ENCODE results near the gene DGKB. TPM values are rescaled to one million over a fixed set of nuclear protein-coding genes. Genes with fewer than 3 reads are reported as not detected.

DGKB gene
- total RNA-seq, 2 experiments from 2014 or later: not detected

- no peak overlapping the region for H3K4me3 Mint-ChIP-seq
- no peak for DNase-seq
- peaks cover 3% of the 10 kb centered on the region for H3K9me3 Mint-ChIP-seq
- H3K36me3 Mint-ChIP-seq: no peaks in the 10 kb centered on the region
- ChIA-PET POLR2A (no interaction called here), CTCF (interaction anchor here (1.2 kb wide), 1 partner anchor 41 kb away, joined by 3 read pairs; no protein-coding TSS in a partner anchor)
- intact Hi-C loops (cut with micrococcal nuclease): no loop called here
- no peak overlapping the region for H3K27ac Mint-ChIP-seq
- no peaks in the 10 kb centered on the region for H3K27me3 Mint-ChIP-seq
- H3K4me1 Mint-ChIP-seq (ENCODE audit: low read depth): peaks cover 1% of the 10 kb centered on the region
Measured at GRCh38 chr7:14738086-14738485, 164.5 kb downstream of the DGKB start.

DNA sequence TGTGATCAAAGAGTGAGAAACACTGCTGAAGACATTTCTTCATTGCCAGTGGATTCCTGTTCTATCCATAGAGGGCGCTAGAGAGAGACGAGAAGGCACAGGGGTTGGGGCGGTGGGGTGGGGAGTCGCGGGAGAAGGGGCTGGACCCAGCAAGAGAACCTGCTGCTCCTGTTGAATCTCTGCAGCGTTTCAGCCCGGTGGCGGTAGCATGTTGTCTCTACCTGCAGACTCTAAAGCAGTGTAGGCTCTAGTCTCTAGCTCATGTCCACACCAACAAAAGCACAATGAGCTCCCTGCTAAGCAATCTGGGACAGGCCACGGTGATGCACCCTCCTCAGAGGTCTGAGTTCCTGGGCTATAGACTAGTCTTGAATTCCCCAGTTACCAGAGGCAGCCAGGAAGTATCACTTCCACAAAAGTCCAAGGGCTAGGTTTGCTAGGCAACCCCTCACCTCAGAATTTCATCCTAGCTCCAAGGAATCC lies 167.7 kb downstream of the DGKB start:
- Mint-ChIP-seq H3K4me1 (ENCODE audit: low read depth) (peaks cover 1% of the 10 kb centered on the region), H3K4me3 (no peak overlapping the region), H3K9me3 (no peaks in the 10 kb centered on the region), H3K36me3 (no peaks in the 10 kb centered on the region), H3K27ac (no peak overlapping the region), H3K27me3 (no peaks in the 10 kb centered on the region)
- CTCF ChIA-PET: interaction anchor here (0.6 to 1.8 kb wide), 2 partner anchors 12 to 43 kb away, joined by 3 to 5 read pairs; no protein-coding TSS in a partner anchor
- intact Hi-C loops (cut with micrococcal nuclease): no loop called here
- POLR2A ChIA-PET: no interaction called here
- no peak for DNase-seq

DNA sequence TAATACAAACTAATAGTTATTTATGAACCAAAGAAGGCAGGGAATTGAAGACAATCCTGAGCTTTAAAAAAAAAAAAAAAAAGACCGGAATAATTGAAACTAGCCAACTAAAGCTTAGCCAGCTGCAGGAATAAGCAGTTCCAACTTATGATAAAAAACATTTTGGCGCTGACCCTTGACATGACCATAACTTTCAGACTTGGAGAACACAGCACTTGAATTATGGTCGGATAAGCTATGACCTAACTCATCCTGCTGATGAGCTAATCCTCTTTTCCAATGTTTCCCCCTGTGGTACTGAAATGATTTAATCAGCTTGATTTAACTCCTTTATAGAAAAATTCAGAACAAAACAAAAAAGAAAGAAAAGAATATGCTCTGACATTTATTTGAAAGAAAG lies 181.8 kb downstream of the DGKB start:
- Mint-ChIP-seq H3K27ac (no peak overlapping the region), H3K36me3 (no peaks in the 10 kb centered on the region), H3K27me3 (no peaks in the 10 kb centered on the region), H3K4me1 (ENCODE audit: low read depth) (no peaks in the 10 kb centered on the region), H3K9me3 (no peaks in the 10 kb centered on the region), H3K4me3 (no peak overlapping the region)
- CTCF ChIA-PET: interaction anchor here (0.7 to 4.4 kb wide), 2 partner anchors 29 to 295 kb away, joined by 3 to 15 read pairs; no protein-coding TSS in a partner anchor
- POLR2A ChIA-PET: no interaction called here
- no peak for DNase-seq
- intact Hi-C loops (cut with micrococcal nuclease): no loop called here

DNA sequence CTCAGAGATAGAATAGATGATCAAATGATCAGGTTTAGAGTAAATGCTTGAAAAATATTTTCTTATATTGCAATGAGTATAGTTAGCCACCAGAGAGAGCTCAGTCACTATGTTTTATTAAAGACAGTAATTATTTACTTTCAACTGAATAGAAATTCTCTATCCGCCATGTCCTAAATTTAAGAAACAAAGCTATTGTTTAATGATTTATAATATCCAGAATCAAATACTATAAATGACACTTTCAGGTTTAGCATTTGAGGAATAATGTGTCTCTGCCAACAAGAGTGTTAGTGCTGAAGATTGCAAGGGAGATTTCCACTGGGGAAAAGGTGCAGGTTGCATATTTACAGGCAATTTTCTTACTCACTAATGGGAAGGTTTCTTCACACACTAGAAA lies 184.7 kb downstream of the DGKB start:
- no peak overlapping the region for H3K4me3 Mint-ChIP-seq
- ChIA-PET POLR2A (no interaction called here), CTCF (interaction anchor here (1.1 kb wide), 1 partner anchor 298 kb away, joined by 7 read pairs; no protein-coding TSS in a partner anchor)
- no peak for DNase-seq
- intact Hi-C loops (cut with micrococcal nuclease): loop anchor here (1.0 to 10.0 kb wide), 2 partner anchors 298 to 1847 kb away; no protein-coding TSS in a partner anchor
- peaks cover 9% of the 10 kb centered on the region for H3K4me1 Mint-ChIP-seq (ENCODE audit: low read depth)
- H3K27ac Mint-ChIP-seq: no peak overlapping the region
- H3K36me3 Mint-ChIP-seq: no peaks in the 10 kb centered on the region
- no peaks in the 10 kb centered on the region for H3K9me3 Mint-ChIP-seq
- H3K27me3 Mint-ChIP-seq: no peaks in the 10 kb centered on the region

DNA sequence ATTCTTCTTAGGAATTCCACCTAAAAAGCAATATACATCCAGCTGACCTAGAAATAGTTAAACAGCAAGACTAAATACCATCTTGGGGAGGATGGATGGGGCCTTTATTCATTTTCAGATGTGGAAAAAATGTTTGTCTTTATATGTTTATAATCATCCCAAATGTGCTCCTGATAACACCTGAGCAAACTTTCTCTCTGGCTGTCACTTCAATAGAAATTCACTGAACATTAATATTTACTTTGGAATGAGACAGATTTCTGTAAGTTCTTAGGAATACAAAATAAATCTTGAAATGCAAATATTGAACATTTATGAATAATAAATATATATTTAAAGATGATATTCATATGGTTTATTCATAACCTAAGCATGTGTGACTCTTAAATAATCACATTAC lies 185.4 kb downstream of the DGKB start:
- Mint-ChIP-seq H3K27ac (no peak overlapping the region), H3K36me3 (no peaks in the 10 kb centered on the region), H3K4me1 (ENCODE audit: low read depth) (peaks cover 9% of the 10 kb centered on the region), H3K9me3 (no peaks in the 10 kb centered on the region), H3K4me3 (no peak overlapping the region), H3K27me3 (peaks cover under 1% of the 10 kb centered on the region)
- DNase-seq: no peak
- ChIA-PET POLR2A (no interaction called here), CTCF (interaction anchor here (1.1 kb wide), 1 partner anchor 299 kb away, joined by 7 read pairs; no protein-coding TSS in a partner anchor)
- intact Hi-C loops (cut with micrococcal nuclease): loop anchor here (1.0 to 10.0 kb wide), 2 partner anchors 299 to 1848 kb away; no protein-coding TSS in a partner anchor

DNA sequence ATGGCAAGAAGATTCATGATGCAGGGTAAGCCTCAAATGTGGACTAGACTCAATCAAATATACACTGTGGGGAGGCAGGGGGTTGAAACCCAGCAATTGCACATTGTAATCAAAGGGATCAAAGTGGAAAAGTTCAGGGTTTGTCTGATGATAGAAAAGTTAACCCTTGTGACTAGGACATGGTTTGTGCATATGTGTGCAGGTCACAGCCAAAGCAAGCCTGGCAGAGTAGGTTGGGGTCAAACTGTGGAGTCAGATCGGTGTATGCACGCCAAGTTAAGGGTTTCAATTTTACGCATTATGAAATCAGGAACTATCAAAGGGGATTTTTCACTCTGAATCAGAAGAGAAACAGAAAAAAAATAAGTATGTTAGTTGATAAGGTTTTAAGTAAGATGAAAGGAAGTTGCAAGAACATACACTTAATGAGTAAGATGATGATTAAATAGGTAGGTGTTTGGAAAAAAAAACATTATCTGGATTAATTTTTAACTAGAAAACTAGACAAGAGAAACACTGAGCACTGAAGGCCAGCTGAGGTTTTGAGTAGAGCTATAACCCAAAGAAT lies 188.3 kb downstream of the DGKB start:
- CTCF ChIA-PET: no interaction called here
- peak; percentile 46 for DNase-seq
- peaks cover 9% of the 10 kb centered on the region for H3K4me1 Mint-ChIP-seq (ENCODE audit: low read depth)
- intact Hi-C loops (cut with micrococcal nuclease): loop anchor here (10.0 kb wide), 1 partner anchor 1851 kb away; no protein-coding TSS in a partner anchor
- POLR2A ChIA-PET: no interaction called here
- H3K36me3 Mint-ChIP-seq: no peaks in the 10 kb centered on the region
- H3K9me3 Mint-ChIP-seq: no peaks in the 10 kb centered on the region
- H3K27me3 Mint-ChIP-seq: peaks cover 3% of the 10 kb centered on the region
- no peak overlapping the region for H3K27ac Mint-ChIP-seq
- no peak overlapping the region for H3K4me3 Mint-ChIP-seq

- ChIA-PET POLR2A (no interaction called here), CTCF (interaction anchor here (0.5 to 1.2 kb wide), 4 partner anchors 9 to 318 kb away, joined by 3 to 4 read pairs (median 4); no protein-coding TSS in a partner anchor)
- H3K27ac Mint-ChIP-seq: no peak overlapping the region
- H3K4me3 Mint-ChIP-seq: no peak overlapping the region
- intact Hi-C loops (cut with micrococcal nuclease): loop anchor here (2.0 to 5.0 kb wide), 2 partner anchors 319 to 1373 kb away; no protein-coding TSS in a partner anchor
- no peaks in the 10 kb centered on the region for H3K4me1 Mint-ChIP-seq (ENCODE audit: low read depth)
- H3K36me3 Mint-ChIP-seq: no peaks in the 10 kb centered on the region
- H3K9me3 Mint-ChIP-seq: no peaks in the 10 kb centered on the region
- no peaks in the 10 kb centered on the region for H3K27me3 Mint-ChIP-seq
- no peak for DNase-seq
Measured at GRCh38 chr7:14698239-14698638, 204.3 kb downstream of the DGKB start.

DNA sequence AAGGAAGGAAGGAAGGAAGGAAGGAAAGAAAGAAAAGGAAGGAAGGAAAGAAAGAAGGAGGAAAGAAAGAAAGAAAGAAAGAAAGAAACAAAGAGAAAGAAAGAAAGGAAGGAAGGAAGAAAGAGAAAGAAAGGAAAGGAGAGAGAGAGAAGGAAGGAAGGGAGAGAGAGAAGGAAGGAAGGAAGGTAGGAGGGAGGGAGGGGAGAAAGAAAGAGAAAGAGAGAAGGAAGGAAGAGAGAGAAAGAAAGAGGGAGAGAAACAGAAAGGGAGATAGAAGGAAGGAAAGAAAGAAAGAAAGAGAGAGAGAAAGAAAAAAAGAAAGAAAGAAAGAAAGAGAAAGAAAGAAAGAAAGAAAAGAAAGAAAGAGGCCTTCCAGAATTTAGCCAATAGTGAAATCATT lies 204.9 kb downstream of the DGKB start:
- Mint-ChIP-seq H3K27me3 (no peaks in the 10 kb centered on the region), H3K9me3 (no peaks in the 10 kb centered on the region), H3K4me3 (no peak overlapping the region), H3K4me1 (ENCODE audit: low read depth) (no peaks in the 10 kb centered on the region), H3K27ac (no peak overlapping the region), H3K36me3 (no peaks in the 10 kb centered on the region)
- intact Hi-C loops (cut with micrococcal nuclease): loop anchor here (2.0 to 5.0 kb wide), 2 partner anchors 320 to 1373 kb away; no protein-coding TSS in a partner anchor
- ChIA-PET CTCF (interaction anchor here (0.5 to 1.2 kb wide), 4 partner anchors 9 to 318 kb away, joined by 3 to 4 read pairs (median 4); no protein-coding TSS in a partner anchor), POLR2A (no interaction called here)
- DNase-seq: no peak

- Mint-ChIP-seq H3K27me3 (peaks cover 8% of the 10 kb centered on the region), H3K4me1 (ENCODE audit: low read depth) (no peaks in the 10 kb centered on the region), H3K4me3 (no peak overlapping the region), H3K9me3 (no peaks in the 10 kb centered on the region), H3K36me3 (no peaks in the 10 kb centered on the region), H3K27ac (no peak overlapping the region)
- ChIA-PET POLR2A (no interaction called here), CTCF (interaction anchor here (0.6 to 2.8 kb wide), 26 partner anchors 9 to 1431 kb away, joined by 3 to 44 read pairs (median 4); no protein-coding TSS in a partner anchor)
- intact Hi-C loops (cut with micrococcal nuclease): loop anchor here (1.0 kb wide), 1 partner anchor 1411 kb away; no protein-coding TSS in a partner anchor
- DNase-seq: peak; percentile 53
Measured at GRCh38 chr7:14691597-14692203, 210.9 kb downstream of the DGKB start.

GRCh38 chr7:14691034-14691433 lies 211.5 kb downstream of the DGKB start:
- Mint-ChIP-seq H3K4me1 (ENCODE audit: low read depth) (no peaks in the 10 kb centered on the region), H3K36me3 (no peaks in the 10 kb centered on the region), H3K9me3 (no peaks in the 10 kb centered on the region), H3K4me3 (no peak overlapping the region), H3K27me3 (peaks cover 8% of the 10 kb centered on the region), H3K27ac (no peak overlapping the region)
- no peak for DNase-seq
- intact Hi-C loops (cut with micrococcal nuclease): loop anchor here (1.0 kb wide), 1 partner anchor 1411 kb away; no protein-coding TSS in a partner anchor
- POLR2A ChIA-PET: no interaction called here
- CTCF ChIA-PET: interaction anchor here (0.7 to 2.8 kb wide), 16 partner anchors 10 to 1413 kb away, joined by 3 to 44 read pairs (median 6); no protein-coding TSS in a partner anchor

- Mint-ChIP-seq H3K9me3 (no peaks in the 10 kb centered on the region), H3K27me3 (peaks cover 8% of the 10 kb centered on the region), H3K4me1 (ENCODE audit: low read depth) (no peaks in the 10 kb centered on the region), H3K27ac (no peak overlapping the region), H3K4me3 (no peak overlapping the region), H3K36me3 (no peaks in the 10 kb centered on the region)
- DNase-seq: no peak
- intact Hi-C loops (cut with micrococcal nuclease): no loop called here
- POLR2A ChIA-PET: no interaction called here
- CTCF ChIA-PET: interaction anchor here (1.5 to 2.8 kb wide), 4 partner anchors 10 to 1412 kb away, joined by 8 to 44 read pairs (median 14); no protein-coding TSS in a partner anchor
Measured at GRCh38 chr7:14690486-14690885, 212.1 kb downstream of the DGKB start.

DNA sequence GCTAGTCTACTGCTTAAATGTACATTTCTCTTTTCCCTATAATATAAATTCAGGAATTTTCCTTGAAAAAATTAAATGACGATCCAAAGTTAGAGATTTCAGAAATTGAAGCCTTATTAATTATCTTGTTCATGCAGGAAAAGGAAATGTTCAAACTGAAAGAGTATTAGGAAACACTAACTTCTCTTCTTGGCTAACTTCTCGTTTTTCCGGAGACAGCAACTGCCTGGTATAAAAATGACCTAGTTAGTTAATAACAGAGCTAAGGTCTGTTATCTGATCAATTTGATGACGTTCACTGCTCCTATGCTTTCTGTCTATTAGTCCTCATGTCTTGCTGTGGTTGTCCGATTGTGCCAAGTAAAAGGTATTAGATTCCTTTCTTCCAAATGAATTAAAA lies 212.5 kb downstream of the DGKB start:
- Mint-ChIP-seq H3K9me3 (no peaks in the 10 kb centered on the region), H3K27me3 (peaks cover 8% of the 10 kb centered on the region), H3K36me3 (no peaks in the 10 kb centered on the region), H3K4me1 (ENCODE audit: low read depth) (no peaks in the 10 kb centered on the region), H3K27ac (no peak overlapping the region), H3K4me3 (no peak overlapping the region)
- no peak for DNase-seq
- intact Hi-C loops (cut with micrococcal nuclease): no loop called here
- CTCF ChIA-PET: no interaction called here
- POLR2A ChIA-PET: no interaction called here
